HG03025 (cell line): Measurements from ENCODE around the gene LCAT.

ENCODE experiments used
- ATAC-seq: cut with Tn5 transposase; IDR thresholded peaks from one replicate; pipeline ENCODE4 v1.9.1; 2021; ENCODE audit warnings: mild to moderate bottlenecking, moderate library complexity; ENCODE audit not compliant: unreplicated experiment, low FRiP score

Gene LCAT

DNA sequence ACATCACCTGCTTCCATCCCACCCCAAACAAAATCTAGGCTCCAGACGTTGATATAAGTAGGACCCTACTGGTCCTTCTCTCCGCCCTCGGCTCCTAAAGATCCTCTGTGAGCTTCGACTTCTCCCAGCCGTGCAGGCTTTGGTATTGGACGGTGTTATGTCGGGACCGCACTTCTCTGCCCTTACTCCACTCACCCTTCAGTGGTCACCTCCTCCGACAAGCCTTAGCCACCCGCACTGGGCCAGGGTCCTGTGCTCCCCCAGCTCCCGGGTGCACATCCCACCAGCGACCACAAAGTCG is 8.9 kb downstream of the LCAT start:
- ATAC-seq, result no peak

GRCh38 chr16:67934306-67935100 is 9.4 kb downstream of the LCAT start:
- ATAC-seq, result no peak

- no peak for ATAC-seq
Observed at GRCh38 chr16:67933805-67934204, 10.1 kb downstream of the LCAT start.

GRCh38 chr16:67932462-67932840 is 11.5 kb downstream of the LCAT start:
- ATAC-seq, result no peak

GRCh38 chr16:67931712-67932461 is 12.0 kb downstream of the LCAT start, which contains the start of gene CTRL:
TSS of gene CTRL (minus strand) at chr16:67931862. CDS start at chr16:67931852, 10 bp downstream.
- ATAC-seq, result no peak

GRCh38 chr16:67930678-67931211 is 13.2 kb downstream of the LCAT start:
- no peak for ATAC-seq

GRCh38 chr16:67930191-67930590 is 13.7 kb downstream of the LCAT start:
- no peak for ATAC-seq

DNA sequence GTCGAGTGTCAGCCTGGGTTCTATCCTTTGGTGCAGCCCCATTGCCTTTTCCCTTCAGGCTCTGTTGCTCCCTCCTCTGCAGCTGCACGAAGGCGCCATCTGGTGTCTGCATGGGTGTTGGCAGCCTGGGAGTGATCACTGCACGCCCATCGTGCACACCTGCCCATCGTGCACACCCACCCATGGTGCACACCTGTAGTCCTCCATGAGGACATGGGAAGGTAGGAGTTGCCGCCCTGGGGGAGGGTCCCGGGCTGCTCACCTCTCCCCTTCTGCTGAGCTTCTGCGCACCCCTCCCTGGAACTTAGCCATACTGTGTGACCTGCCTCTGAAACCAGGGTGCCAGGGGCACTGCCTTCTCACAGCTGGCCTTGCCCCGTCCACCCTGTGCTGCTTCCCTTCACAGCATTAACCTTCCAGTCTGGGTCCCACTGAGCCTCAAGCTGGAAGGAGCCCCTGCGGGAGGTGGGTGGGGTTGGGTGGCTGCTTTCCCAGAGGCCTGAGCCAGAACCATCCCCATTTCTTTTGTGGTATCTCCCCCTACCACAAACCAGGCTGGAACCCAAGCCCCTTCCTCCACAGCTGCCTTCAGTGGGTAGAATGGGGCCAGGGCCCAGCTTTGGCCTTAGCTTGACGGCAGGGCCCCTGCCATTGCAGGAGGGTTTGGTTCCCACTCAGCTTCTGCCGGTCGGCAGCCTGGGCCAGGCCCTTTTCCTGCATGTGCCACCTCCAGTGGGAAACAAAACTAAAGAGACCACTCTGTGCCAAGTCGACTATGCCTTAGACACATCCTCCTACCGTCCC is 15.2 kb downstream of the LCAT start:
- ATAC-seq, result no peak

DNA sequence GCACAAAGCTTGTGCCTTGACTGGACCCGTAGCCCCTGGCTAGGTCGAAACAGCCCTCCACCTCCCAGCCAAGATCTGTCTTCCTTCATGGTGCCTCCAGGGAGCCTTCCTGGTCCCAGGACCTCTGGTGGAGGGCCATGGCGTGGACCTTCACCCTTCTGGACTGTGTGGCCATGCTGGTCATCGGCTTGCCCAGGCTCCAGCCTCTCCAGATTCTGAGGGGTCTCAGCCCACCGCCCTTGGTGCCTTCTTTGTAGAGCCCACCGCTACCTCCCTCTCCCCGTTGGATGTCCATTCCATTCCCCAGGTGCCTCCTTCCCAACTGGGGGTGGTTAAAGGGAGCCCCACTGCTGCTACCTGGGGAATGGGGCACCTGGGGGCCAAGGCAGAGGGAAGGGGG is 15.8 kb downstream of the LCAT start:
- ATAC-seq, result no peak

- ATAC-seq, result no peak
Observed at GRCh38 chr16:67927131-67927941, 16.6 kb downstream of the LCAT start.

- no peak for ATAC-seq
Observed at GRCh38 chr16:67926181-67926750, 17.7 kb downstream of the LCAT start.

DNA sequence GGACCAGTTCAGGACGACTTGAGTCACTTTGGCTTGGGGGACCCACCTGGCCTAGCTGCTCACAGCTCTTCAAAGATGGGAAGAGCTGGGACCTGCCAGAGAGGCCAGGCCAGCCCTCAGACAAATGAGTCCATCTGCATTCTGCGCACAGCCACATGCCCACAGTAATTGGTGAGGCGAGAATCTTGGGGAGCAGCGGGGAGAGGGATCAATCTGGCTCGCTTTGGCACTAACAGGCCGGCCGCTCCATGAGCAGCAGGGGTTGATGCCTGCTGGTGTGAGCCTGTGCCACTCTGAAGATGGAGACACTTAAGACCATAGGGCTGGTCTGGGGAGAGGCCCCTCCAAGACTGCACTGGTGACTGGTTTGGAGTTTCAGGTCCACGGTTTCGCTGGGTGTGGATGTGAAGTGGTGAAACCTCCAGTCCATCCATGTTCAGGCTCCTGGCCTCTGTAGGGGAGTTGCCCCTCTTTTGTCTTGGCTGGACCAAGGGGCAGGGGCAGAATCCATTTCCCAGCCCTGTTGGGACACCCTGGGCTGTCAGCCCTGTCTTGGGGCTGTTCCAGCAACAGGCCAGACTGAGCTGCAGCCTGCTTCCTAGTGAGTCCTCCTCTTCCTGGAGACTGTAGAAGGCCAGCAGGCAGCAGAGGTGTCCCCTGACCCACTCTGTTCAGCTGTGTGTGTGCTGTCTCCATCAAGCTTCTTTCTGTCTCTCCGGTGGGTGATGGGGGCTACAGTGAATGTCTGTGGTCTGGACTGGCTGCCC is 19.6 kb downstream of the LCAT start:
- ATAC-seq, result no peak

- no peak for ATAC-seq
Observed at GRCh38 chr16:67923414-67924116, 20.4 kb downstream of the LCAT start.

DNA sequence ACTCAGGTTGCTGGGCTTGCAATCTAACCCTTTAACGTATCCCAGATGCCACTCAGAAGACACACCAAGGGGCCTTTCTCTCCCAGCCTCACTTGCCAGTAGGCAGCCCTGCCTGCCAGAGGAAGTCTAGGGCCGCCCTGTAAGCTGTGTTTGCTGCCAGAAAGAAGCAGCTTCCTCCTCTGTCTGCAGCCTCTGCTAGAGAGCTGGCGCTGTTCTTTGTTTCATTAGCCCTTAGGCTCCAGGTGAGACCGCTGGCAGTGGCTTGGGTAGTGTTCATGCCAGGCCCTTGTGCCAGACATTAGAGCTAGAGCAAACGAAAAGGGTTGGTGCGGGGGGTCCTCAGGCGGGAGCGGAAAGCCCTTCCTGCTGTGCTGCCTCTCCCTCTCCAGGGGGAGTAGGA is 21.2 kb downstream of the LCAT start:
- ATAC-seq, result no peak

DNA sequence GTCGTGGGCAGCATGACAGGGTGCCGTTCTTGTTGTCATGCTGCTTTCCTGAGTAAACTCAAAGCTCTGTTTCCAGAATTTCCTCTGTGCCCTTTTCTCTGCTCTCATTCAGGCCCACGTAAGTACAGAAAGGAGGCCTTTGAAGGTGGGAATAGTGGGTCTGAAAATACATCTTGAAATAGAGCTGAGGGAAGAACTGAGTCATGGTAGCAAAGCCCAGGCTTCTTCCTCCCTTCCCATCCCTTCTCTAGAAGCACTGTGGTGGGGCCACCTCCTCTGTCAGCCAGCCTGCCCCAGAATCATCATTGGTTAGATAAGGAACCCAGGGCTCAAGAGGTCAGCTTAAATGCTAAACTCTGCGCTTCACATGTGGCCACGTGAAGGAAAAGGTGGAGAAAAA is 21.7 kb downstream of the LCAT start:
- ATAC-seq, result no peak

DNA sequence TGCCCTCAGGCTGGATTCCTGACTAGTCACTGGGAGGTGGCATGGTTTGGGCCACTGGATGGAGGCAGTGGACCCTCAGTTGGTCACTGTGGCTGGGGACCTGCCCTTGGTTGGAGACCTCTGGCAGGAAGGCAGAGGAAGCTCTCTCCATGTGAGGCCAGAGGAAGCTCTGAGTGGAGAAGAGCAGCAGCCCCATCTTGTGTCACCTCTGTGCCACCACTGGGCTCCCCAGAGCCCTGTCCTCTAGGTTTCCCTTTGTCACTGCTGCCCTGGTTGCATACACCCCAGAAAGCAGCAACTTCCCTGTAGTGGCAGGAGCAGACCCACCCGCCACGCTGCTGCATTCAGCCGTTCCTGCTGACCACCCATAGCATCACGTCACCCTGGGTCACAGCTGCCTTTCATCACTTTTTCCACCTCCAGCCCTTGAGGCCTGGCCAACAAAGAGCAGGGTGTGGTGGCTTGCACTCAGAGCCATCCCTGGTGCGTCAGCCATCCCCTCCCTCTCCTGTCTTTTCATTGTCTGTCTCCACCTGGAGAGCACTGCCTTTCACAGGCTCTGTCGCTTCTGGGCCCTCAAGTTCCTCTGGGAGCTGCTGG is 24.2 kb downstream of the LCAT start:
- ATAC-seq, result no peak

DNA sequence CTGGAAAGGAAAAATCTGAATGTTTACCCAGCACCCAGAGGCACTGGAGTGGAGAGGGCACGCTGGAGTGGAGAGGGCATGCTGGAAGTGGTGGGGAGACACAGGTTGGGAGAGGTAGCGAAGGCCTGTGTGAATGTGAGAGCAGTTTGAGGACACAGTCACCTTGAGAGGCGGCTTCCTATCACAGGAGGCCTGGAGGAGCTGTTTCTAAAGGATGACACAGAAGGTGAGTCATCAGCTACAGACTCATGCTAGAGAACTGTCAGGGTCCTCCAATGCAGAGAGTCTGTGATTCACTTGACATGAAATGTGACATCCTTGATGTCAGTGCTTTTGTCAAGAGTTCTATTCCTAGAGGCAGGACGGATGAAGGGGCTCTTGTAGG is 26.1 kb downstream of the LCAT start:
- no peak for ATAC-seq

DNA sequence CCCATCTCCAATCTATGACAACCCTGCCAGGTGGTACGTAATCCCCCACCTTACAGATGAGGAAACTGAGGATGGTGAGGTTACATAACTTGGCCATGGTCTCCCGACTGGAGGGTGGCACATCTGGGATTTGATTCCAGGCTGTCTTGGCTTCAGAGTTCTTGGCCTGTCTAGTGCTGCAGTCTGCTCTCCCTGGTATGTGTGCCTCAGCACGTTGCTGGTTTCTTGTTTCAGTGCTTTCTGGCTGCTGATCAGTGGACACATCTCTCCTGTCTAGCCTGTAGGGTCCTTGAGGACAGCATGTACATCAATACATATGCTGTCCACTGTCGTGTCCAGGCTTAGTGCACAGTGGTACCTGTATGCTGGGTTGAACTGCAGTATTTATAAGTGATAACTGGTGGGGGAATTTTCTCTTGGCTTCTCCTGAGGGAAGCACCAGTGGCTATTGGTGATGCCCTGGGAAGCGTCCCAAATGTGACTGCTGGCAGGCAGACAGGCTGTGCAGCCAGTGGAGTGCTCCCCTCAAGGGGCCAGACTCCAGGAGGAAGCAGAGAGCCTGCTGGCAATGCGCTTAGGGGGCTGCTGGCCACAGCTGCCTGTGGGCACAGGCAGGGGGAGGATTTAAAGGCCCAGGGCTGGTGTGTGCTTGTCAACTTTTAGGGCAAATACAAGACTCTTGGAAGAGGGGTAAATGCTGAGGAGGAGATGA is 26.6 kb downstream of the LCAT start:
- no peak for ATAC-seq
